CD14-positive monocyte (primary cell): ENCODE data around the gene FAM227B. TPM values are rescaled to one million over a fixed set of nuclear protein-coding genes. Genes with fewer than 3 reads are reported as not detected.

Experiments
- DNase-seq, 3 donors: peaks; one replicate each; pipeline ENCODE4 v3.0.0-alpha.2; 2011 to 2022
- H2AFZ ChIP-seq: 2 replicates; pipeline ENCODE4 v1.6.0; 2012; ENCODE audit warnings: mild to moderate bottlenecking, low read depth, low read length, inconsistent platforms; ENCODE audit not compliant: insufficient read depth, poor library complexity, severe bottlenecking
- H3K27ac ChIP-seq, 2 donors: 1 replicate in 1 of 2; 2 replicates in 1 of 2; pipeline ENCODE4 v1.5.1; 2012 to 2013; ENCODE audit warnings: low read length in 2 of 2, control low read depth in 1 of 2, inconsistent platforms in 1 of 2, low read depth in 1 of 2, mild to moderate bottlenecking in 1 of 2
- H3K27me3 ChIP-seq, 2 donors: one replicate each; pipeline versions ENCODE4 v1.6.0 to v1.6.1; 2011 to 2013; ENCODE audit warnings: low read length in 2 of 2; ENCODE audit not compliant: control insufficient read depth in 2 of 2, insufficient read depth in 2 of 2
- H3K36me3 ChIP-seq, 2 donors: replicated peaks in 1 of 2; 1 replicate in 1 of 2; 2 replicates in 1 of 2; pipeline versions ENCODE4 v1.5.1 to v1.6.1; 2012 to 2013; ENCODE audit warnings: low read length in 2 of 2, control low read depth in 1 of 2, inconsistent platforms in 1 of 2, mild to moderate bottlenecking in 1 of 2; ENCODE audit not compliant: insufficient read depth in 2 of 2, control insufficient read depth in 1 of 2
- H3K4me1 ChIP-seq, 2 donors: 1 replicate in 1 of 2; 2 replicates in 1 of 2; pipeline versions ENCODE4 v1.5.1 to v1.6.1; 2012 to 2013; ENCODE audit warnings: low read length in 2 of 2, control low read depth in 1 of 2, inconsistent platforms in 1 of 2, mild to moderate bottlenecking in 1 of 2, moderate library complexity in 1 of 2; ENCODE audit not compliant: insufficient read depth in 2 of 2, control insufficient read depth in 1 of 2
- H3K4me2 ChIP-seq: replicated peaks from 2 replicates; pipeline ENCODE3; 2012; ENCODE audit warnings: low read length, moderate library complexity, mild to moderate bottlenecking; ENCODE audit not compliant: poor library complexity, severe bottlenecking; ENCODE audit errors: extremely low read depth
- H3K4me3 ChIP-seq, 3 experiments: fragments of 200-600 bp in 1 of 3; sonication (generic) in 1 of 3; replicated peaks in 1 of 3; 1 replicate in 2 of 3; 2 replicates in 1 of 3; pipeline ENCODE4 v1.5.1; 2011 to 2013; ENCODE audit warnings: low read length in 3 of 3, mild to moderate bottlenecking in 3 of 3, control low read depth in 2 of 3, low read depth in 2 of 3, inconsistent platforms in 1 of 3, moderate library complexity in 1 of 3
- H3K79me2 ChIP-seq: 2 replicates; pipeline ENCODE4 v1.6.0; 2012; ENCODE audit warnings: mild to moderate bottlenecking, control low read depth, inconsistent platforms, low read length, moderate library complexity; ENCODE audit not compliant: insufficient read depth
- H3K9ac ChIP-seq: 2 replicates; pipeline ENCODE4 v1.6.0; 2017; ENCODE audit warnings: low read length, mild to moderate bottlenecking; ENCODE audit not compliant: insufficient read depth, poor library complexity, severe bottlenecking
- H3K9me3 ChIP-seq, 2 donors: replicated peaks in 1 of 2; 1 replicate in 1 of 2; 2 replicates in 1 of 2; pipeline versions ENCODE4 v1.5.1 to v1.6.1; 2012 to 2013; ENCODE audit warnings: low read length in 2 of 2, control low read depth in 1 of 2; ENCODE audit not compliant: control insufficient read depth in 1 of 2, insufficient read depth in 1 of 2
- H4K20me1 ChIP-seq: 2 replicates; pipeline ENCODE4 v1.6.0; 2012; ENCODE audit warnings: mild to moderate bottlenecking, low read length, control low read depth, moderate library complexity; ENCODE audit not compliant: insufficient read depth
- H3K27ac Mint-ChIP-seq, 7 donors: one replicate each; pipeline ENCODE4 v1.8.0; 2020; ENCODE audit warnings: mild to moderate bottlenecking in 7 of 7, mixed read lengths in 7 of 7, moderate library complexity in 6 of 7, inconsistent platforms in 2 of 7
- H3K27me3 Mint-ChIP-seq, 3 donors: one replicate each; pipeline ENCODE4 v1.8.0; 2021 to 2022; ENCODE audit warnings: low read depth in 3 of 3, mild to moderate bottlenecking in 3 of 3, mixed read lengths in 3 of 3, moderate library complexity in 3 of 3, inconsistent platforms in 1 of 3
- H3K36me3 Mint-ChIP-seq, 2 donors: one replicate each; pipeline ENCODE4 v1.8.0; 2020; ENCODE audit warnings: mixed read lengths in 2 of 2, inconsistent platforms in 1 of 2, mild to moderate bottlenecking in 1 of 2
- H3K4me1 Mint-ChIP-seq: one replicate; pipeline ENCODE4 v1.8.0; 2020; ENCODE audit warnings: mild to moderate bottlenecking, mixed read lengths
- H3K4me3 Mint-ChIP-seq, 2 donors: one replicate each; pipeline ENCODE4 v1.8.0; 2020; ENCODE audit warnings: mild to moderate bottlenecking in 2 of 2, mixed read lengths in 2 of 2, moderate library complexity in 1 of 2
- H3K9me3 Mint-ChIP-seq, 7 donors: one replicate each; pipeline ENCODE4 v1.8.0; 2020 to 2022; ENCODE audit warnings: mixed read lengths in 7 of 7, mild to moderate bottlenecking in 6 of 7, moderate library complexity in 6 of 7, inconsistent platforms in 2 of 7
- CTCF ChIP-seq: fragments of 200-600 bp; IDR thresholded peaks from one replicate; pipeline ENCODE4 v1.8.0; 2022; ENCODE audit warnings: antibody characterized with exemption, mild to moderate bottlenecking
- whole genome bisulfite sequencing: methylation state at CpG from one replicate; pipeline ENCODE4 v1.1.5; 2013; ENCODE audit warnings: missing lambda C conversion rate; ENCODE audit not compliant: insufficient coverage; 5-methylcytosine and 5-hydroxymethylcytosine counted together
- intact Hi-C, 2 donors: fragments of 100-400 bp; cut with micrococcal nuclease; formaldehyde crosslinking; loops; one replicate each; pipeline versions ENCODE4 v1.15.0 to v1.15.1; 2023
- polyA plus RNA-seq, 3 donors: library from polyadenylated mRNA; depleted of rRNA in 1 of 3; unstranded in 2 of 3; stranded (reverse) in 1 of 3; fragments of 300-500 nt in 2 of 3; fragments of >200 nt in 1 of 3; fragmentation: Illumina TruSeq in 2 of 3; gene quantifications; 1 replicate in 2 of 3; 2 replicates in 1 of 3; pipeline ENCODE4 v1.2.3, GENCODE V29; 2012 to 2021

Gene FAM227B
- polyA plus RNA-seq, 3 donors: 0.28 to 0.72 (median 0.49) TPM

- whole genome bisulfite sequencing: no CpG with 5 or more reads among the region's 1 CpG
- H3K4me2 ChIP-seq: no peak overlapping the region
- no peaks in the 10 kb centered on the region for H3K79me2 ChIP-seq
- Mint-ChIP-seq H3K27ac (no peak overlapping the region), H3K4me3 (no peak overlapping the region), H3K4me1 (no peaks in the 10 kb centered on the region), H3K9me3 (peaks cover 14 to 32% (median 25%) of the 10 kb centered on the region in 7 donors), H3K36me3 (peaks cover 7 to 10% of the 10 kb centered on the region in 2 donors), H3K27me3 (no peaks in the 10 kb centered on the region)
- H3K27ac ChIP-seq: no peak overlapping the region
- no peak for DNase-seq
- no peak for TF ChIP-seq CTCF
- no peak overlapping the region for H3K4me3 ChIP-seq
- peaks cover 13 to 31% of the 10 kb centered on the region in 2 donors for H3K9me3 ChIP-seq
- H3K27me3 ChIP-seq: no peaks in the 10 kb centered on the region
- H3K36me3 ChIP-seq: peaks cover 0 to 12% of the 10 kb centered on the region in 2 donors
- H3K4me1 ChIP-seq: no peaks in the 10 kb centered on the region
- H2AFZ ChIP-seq: no peak overlapping the region
- intact Hi-C loops: no loop called here
- H4K20me1 ChIP-seq: no peaks in the 10 kb centered on the region
- H3K9ac ChIP-seq: no peak overlapping the region
These were observed 29.4 kb upstream of the FAM227B start for GRCh38 chr15:49649987-49650386.

- H3K9me3 Mint-ChIP-seq: peaks cover 0 to 7% (median 3%) of the 10 kb centered on the region in 7 donors
- no CpG with 5 or more reads among the region's 2 CpGs for WGBS
- H3K36me3 ChIP-seq: peaks cover 9 to 35% of the 10 kb centered on the region in 2 donors
- H3K27ac ChIP-seq: no peak overlapping the region
- H3K9ac ChIP-seq: no peak overlapping the region
- H3K4me1 Mint-ChIP-seq: no peaks in the 10 kb centered on the region
- peaks cover under 1 to 7% of the 10 kb centered on the region in 2 donors for H3K9me3 ChIP-seq
- intact Hi-C loops: no loop called here
- no peak for DNase-seq
- no peaks in the 10 kb centered on the region for H3K79me2 ChIP-seq
- H3K4me3 ChIP-seq: no peak overlapping the region
- no peak overlapping the region for H3K27ac Mint-ChIP-seq
- no peak for TF ChIP-seq CTCF
- no peaks in the 10 kb centered on the region for H3K4me1 ChIP-seq
- H3K27me3 ChIP-seq: no peaks in the 10 kb centered on the region
- H3K27me3 Mint-ChIP-seq: peaks cover 0 to 2% (median 0%) of the 10 kb centered on the region in 3 donors
- H3K4me2 ChIP-seq: no peak overlapping the region
- H3K36me3 Mint-ChIP-seq: peaks cover 24 to 26% of the 10 kb centered on the region in 2 donors
- no peak overlapping the region for H3K4me3 Mint-ChIP-seq
- no peaks in the 10 kb centered on the region for H4K20me1 ChIP-seq
- no peak overlapping the region for H2AFZ ChIP-seq
These were observed 26.3 kb upstream of the FAM227B start for GRCh38 chr15:49646891-49647290.
